ENCODE data around the gene RALB. TPM values are rescaled to one million over a fixed set of nuclear protein-coding genes. Genes with fewer than 3 reads are reported as not detected.
"Not testable (repeated sequence)": the region's sequence is repeated elsewhere in the genome, so short reads cannot be mapped to it uniquely, and the experiment has no call there.

The RALB gene
- total and polyA plus RNA-seq, 8 donors = 26.3 to 87.4 (median 41.5) TPM

DNA sequence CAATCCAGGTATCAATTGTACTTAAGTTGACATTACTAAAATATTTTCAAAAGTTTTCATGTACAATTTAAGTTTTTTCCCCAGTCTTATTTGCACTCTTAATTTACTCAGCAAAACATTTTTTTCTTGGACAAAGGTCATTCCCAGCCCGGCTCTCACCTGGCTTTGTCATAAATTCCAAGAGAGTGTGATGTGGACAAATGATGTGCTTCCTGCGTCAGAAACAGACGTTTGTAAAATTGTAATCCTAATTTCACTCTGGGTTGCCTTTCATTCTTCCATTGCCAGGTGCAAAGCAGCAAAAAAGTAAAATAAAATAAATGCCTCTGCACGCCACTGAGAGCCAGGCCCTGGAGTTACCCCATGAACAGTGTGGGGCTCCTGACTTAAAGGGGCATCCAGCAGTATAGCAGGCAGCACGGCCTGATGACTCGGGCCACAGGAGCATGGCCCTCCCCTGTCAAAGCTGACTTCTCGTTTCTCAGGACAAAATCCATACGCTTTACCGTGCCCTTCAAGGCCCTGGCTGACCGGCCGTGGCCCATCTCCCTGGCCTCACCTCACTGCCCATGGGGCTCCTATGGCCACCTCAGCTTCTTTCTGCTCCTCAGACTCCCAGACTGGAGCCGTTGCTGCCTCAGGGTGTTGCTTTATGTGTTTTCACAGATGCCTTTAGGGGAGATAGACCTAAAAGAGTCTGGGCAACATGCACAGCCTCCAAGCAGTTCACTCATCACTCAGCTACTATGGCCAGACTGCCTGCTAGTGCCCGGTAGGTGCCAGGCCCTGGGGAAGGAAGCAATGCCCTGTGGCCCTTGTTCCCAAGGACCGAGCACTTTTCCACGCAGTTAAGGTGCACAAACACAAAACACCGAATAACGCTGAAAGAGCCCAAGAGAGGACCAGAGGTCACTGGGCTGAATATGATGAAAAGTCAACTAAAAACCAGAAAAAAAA is 21.9 kb upstream of the RALB start:
- Histone ChIP-seq H3K9me3 (no peaks in the 10 kb centered on the region), H3K27me3 (no peaks in the 10 kb centered on the region), H3K36me3 (no peaks in the 10 kb centered on the region), H3K4me3 (peak overlapping the region in 2 of 4 donors; percentile 12 to 57), H3K4me1 (peaks cover 0 to 48% (median 44%) of the 10 kb centered on the region in 4 donors), H3K27ac (peak overlapping the region; percentile 57 to 90 (median 78))
- WGBS, 5 donors = 57 to 75% (median 66%) methylated on average over 17 of the region's 17 CpGs
- DNase-seq = peak in 1 of 2 donors; percentile 64
- intact Hi-C loops (cut with DNase I; ENCODE audit: low total_unique reads) = loop anchor here (10.0 kb wide), 1 partner anchor 84 kb away; no protein-coding TSS in a partner anchor
- TF ChIP-seq POLR2A (IDR thresholded peaks at IDR 0.05) (no peak), EP300 (IDR thresholded peaks at IDR 0.05) (no peak), POLR2AphosphoS5 (IDR thresholded peaks at IDR 0.05) (no peak)
- TF ChIP-seq, protein P1, sequence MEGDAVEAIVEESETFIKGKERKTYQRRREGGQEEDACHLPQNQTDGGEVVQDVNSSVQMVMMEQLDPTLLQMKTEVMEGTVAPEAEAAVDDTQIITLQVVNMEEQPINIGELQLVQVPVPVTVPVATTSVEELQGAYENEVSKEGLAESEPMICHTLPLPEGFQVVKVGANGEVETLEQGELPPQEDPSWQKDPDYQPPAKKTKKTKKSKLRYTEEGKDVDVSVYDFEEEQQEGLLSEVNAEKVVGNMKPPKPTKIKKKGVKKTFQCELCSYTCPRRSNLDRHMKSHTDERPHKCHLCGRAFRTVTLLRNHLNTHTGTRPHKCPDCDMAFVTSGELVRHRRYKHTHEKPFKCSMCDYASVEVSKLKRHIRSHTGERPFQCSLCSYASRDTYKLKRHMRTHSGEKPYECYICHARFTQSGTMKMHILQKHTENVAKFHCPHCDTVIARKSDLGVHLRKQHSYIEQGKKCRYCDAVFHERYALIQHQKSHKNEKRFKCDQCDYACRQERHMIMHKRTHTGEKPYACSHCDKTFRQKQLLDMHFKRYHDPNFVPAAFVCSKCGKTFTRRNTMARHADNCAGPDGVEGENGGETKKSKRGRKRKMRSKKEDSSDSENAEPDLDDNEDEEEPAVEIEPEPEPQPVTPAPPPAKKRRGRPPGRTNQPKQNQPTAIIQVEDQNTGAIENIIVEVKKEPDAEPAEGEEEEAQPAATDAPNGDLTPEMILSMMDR (IDR thresholded peaks at IDR 0.05) = no peak

DNA sequence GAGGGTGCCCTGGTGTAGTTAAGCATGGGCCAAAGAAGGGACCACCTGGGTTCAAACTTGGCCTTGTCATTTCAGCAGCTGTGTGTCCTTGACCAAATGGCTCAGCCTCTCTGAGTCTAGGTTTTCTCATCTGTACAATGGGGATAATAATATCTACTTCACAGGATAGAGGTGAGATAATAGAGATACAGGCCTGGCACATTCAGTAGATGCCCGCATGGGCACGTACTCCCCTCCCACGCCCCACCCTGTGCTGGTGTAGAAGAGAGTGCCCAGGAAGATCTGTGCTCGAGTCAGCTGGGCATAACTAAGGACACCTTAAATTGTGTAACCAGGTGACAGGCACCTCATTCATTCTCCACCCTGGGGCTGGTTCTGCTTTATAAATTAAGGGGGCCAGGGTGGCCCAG is 21.1 kb upstream of the RALB start:
- TF ChIP-seq, protein P1 (IDR thresholded peaks at IDR 0.05) = no peak
- TF ChIP-seq EP300 (IDR thresholded peaks at IDR 0.05) (no peak), POLR2A (IDR thresholded peaks at IDR 0.05) (no peak), POLR2AphosphoS5 (IDR thresholded peaks at IDR 0.05) (no peak)
- DNase-seq = no peak
- intact Hi-C loops (cut with DNase I; ENCODE audit: low total_unique reads) = loop anchor here (10.0 kb wide), 1 partner anchor 83 kb away; no protein-coding TSS in a partner anchor
- Histone ChIP-seq H3K36me3 (no peaks in the 10 kb centered on the region), H3K4me1 (peaks cover 0 to 48% (median 44%) of the 10 kb centered on the region in 4 donors), H3K4me3 (peak overlapping the region; percentile 40 to 57 (median 44)), H3K27me3 (no peaks in the 10 kb centered on the region), H3K9me3 (no peaks in the 10 kb centered on the region), H3K27ac (peak overlapping the region; percentile 67 to 90 (median 78))
- WGBS, 5 donors = 59 to 84% (median 66%) methylated on average over 4 of the region's 4 CpGs

DNA sequence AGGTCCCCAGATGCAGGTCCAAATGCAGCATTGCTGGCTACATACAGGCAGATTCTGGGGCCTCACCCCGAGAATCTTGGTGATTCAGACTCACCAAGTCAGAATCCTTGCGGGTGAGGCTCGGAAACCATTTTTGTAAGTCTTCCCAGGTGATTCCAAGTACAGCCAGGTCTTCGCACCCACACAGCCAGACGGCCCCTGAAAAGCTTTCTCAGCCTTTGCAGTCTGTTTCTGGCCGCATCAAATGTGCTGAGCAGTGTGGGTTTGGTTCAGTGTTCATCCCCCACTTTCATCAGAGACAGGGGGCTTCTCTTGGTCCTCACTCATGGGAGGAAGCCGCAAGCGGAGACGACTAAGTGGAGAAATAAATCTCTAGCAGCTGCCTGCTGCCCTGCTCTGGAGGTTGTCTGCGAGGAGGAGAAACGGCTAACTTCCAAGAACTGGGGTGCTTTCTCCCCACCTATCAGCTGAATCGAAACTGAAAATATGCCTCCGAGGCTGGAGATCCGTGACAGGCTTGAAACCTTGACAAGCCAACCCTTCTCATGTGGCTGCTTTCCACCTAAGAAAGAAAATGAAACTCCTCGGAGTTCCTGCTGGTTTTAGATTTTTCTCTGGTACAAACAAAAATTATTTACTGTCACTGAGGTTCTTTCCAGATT is 20.5 kb upstream of the RALB start:
- Histone ChIP-seq H3K4me3 (peak overlapping the region; percentile 40 to 57 (median 44)), H3K9me3 (no peaks in the 10 kb centered on the region), H3K27ac (peak overlapping the region; percentile 67 to 90 (median 78)), H3K36me3 (no peaks in the 10 kb centered on the region), H3K4me1 (peaks cover 0 to 48% (median 44%) of the 10 kb centered on the region in 4 donors), H3K27me3 (no peaks in the 10 kb centered on the region)
- peak; percentile 60 to 77 for DNase-seq
- intact Hi-C loops (cut with DNase I; ENCODE audit: low total_unique reads) = loop anchor here (10.0 kb wide), 1 partner anchor 83 kb away; no protein-coding TSS in a partner anchor
- WGBS, 5 donors = 13 to 23% (median 21%) methylated on average over 15 of the region's 15 CpGs
- TF ChIP-seq EP300 (IDR thresholded peaks at IDR 0.05) (no peak), POLR2AphosphoS5 (IDR thresholded peaks at IDR 0.05) (peak in 2 of 3 donors; percentile 43 to 55), POLR2A (IDR thresholded peaks at IDR 0.05) (no peak)

DNA sequence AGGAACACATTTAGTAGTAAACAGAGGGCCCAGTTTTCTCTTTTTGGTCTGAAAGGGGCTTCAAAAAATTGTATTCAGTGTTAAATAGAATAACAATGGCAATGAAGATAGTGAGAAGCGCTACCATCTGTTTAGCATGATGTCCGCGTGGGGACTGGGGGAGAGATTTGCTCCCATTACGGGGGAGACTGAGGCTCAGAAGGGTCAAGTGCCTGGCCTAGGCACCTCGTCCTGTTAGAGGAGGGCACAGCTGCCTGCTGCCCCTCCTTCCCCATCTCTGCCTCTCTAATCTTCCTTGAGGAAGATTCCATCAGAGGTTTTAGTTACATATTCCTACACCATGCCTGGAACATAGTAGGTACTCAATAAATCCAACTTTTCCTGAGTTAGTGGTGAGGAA is 19.4 kb upstream of the RALB start:
- 89 to 94% (median 92%) methylated on average over 5 of the region's 5 CpGs for WGBS, 5 donors
- Histone ChIP-seq H3K27me3 (no peaks in the 10 kb centered on the region), H3K4me3 (no peak overlapping the region), H3K27ac (peak overlapping the region in 2 of 5 donors; percentile 82 to 90), H3K4me1 (peaks cover 0 to 55% (median 44%) of the 10 kb centered on the region in 4 donors), H3K36me3 (no peaks in the 10 kb centered on the region), H3K9me3 (no peaks in the 10 kb centered on the region)
- TF ChIP-seq, protein P1 (IDR thresholded peaks at IDR 0.05) = no peak
- TF ChIP-seq POLR2AphosphoS5 (IDR thresholded peaks at IDR 0.05) = no peak
- TF ChIP-seq POLR2A (IDR thresholded peaks at IDR 0.05) = no peak
- no peak for TF ChIP-seq EP300 (IDR thresholded peaks at IDR 0.05)
- intact Hi-C loops (cut with DNase I; ENCODE audit: low total_unique reads) = loop anchor here (10.0 kb wide), 1 partner anchor 82 kb away; no protein-coding TSS in a partner anchor
- no peak for DNase-seq

DNA sequence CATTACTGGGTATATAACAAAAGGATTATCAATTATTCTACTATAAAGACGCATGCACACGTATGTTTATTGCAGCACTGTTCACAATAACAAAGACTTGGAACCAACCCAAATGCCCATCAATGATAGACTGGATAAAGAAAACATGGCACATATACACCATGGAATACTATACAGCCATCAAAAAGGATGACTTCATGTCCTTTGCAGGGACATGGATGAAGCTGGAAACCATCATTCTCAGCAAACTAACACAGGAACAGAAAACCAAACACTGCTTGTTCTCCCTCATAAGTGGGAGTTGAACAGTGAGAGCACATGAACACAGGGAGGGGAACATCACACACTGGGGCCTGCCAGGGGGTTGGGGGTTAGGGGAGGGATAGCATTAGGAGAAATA is 17.5 kb upstream of the RALB start:
- not testable (repeated sequence) for H3K27ac ChIP-seq, H3K36me3 ChIP-seq, H3K27me3 ChIP-seq, H3K9me3 ChIP-seq, H3K4me3 ChIP-seq, DNase-seq
- WGBS, 5 donors = 81 to 97% (median 94%) methylated on average over 2 of the region's 2 CpGs
- intact Hi-C loops (cut with DNase I; ENCODE audit: low total_unique reads) = loop anchor here (10.0 kb wide), 1 partner anchor 80 kb away; no protein-coding TSS in a partner anchor
- peaks cover 0 to 57% (median 35%) of the 10 kb centered on the region in 4 donors for H3K4me1 ChIP-seq

Measured in stomach (tissue), 9 donors.